Ecto neural progenitor cell (in vitro differentiated cells): ENCODE measurements around the gene MGAT4C.

ENCODE experiments used
- DNase-seq: peaks from one replicate; pipeline ENCODE4 v3.0.0-alpha.2; 2018; ENCODE audit warnings: low spot score

MGAT4C gene

DNA sequence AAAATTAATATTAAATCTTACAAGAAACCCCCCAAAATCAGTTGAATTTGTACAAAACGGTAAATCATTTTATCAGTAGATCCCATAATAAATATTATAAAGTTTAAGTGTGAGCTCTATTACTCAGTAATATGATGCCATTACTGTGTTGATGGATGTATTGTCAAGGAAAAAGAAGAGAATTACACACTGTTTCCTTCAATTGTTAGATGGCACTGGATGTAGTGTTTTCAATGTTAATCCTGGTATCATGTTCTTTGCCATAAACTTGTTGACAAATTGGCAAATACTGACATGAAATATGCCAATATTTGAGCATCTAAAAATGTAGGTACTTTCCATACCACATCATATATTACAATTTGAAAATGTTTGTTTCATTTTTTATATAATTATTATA is 280.5 kb downstream of the MGAT4C start:
- no peak for DNase-seq

DNA sequence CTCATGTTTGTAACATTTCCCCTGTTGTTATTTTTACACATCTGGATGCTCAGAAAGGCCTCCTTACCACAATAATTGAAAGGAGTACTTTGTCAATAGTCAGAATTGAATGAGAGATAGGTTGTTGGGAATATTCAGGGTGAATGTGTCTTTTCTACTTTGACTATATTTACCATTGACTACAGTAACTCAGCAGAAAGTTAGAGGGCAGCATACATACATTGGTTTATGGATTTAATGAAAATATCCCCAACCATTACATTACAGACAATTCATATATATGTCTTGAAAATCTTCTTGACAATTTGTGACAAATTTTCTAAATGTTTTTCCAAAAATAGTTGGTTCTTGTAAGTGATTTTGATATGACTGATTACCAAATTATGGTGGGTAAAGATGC is 284.4 kb downstream of the MGAT4C start:
- DNase-seq: no peak

DNA sequence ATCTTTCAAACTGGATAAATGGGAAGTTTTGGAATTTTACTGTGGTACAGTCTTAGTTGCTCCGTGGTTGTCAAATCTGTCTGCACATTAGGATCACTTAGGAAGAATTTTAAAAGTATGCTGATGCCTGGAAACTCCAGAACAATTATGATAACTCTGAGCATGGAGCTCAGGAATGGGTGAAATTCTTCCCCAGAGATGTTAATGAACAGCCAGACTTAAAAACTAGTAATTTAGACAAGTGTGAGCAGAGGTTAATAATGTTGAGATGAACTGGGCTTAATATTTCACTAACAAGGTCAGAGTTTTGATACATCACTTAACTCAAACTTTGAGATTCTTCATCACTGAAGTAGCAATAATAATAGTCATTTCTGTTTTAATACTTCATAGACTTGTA is 287.6 kb downstream of the MGAT4C start:
- DNase-seq: no peak

DNA sequence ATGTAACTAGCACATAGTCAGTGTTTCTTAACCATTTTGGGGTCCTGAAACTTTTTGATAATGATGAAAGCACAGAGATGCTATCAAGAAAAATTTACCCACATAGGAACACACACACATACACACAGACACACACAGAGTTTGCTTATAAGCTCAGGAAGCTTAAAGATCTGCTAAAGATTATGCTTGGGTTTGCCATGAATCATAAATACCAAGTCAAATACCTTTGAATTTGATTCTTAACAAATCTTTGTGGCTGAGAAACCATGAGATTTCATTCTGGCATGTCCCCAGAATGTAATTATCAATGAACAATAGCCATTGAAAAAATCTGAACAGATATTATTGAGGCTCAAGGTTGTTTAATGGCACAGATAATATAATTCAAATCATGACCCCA is 292.9 kb downstream of the MGAT4C start:
- DNase-seq: no peak

DNA sequence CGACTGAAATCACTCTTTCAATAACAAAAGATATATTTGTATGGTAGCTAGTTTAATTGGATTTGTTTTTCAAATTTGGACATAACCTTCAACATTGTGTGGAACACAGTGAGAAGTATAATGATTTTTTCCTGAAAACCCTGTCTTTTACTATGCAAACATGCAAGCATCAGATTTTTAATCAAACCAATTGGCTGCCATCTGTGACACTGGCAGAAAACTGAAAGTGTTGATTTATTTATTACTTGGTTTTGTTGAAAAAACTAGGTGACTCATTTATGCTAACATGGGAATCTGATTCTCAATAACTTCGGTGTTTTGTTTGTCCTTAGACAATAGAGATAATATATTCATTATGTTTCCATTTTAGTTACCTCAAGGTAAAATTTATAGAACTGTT is 300.1 kb downstream of the MGAT4C start:
- DNase-seq: no peak

DNA sequence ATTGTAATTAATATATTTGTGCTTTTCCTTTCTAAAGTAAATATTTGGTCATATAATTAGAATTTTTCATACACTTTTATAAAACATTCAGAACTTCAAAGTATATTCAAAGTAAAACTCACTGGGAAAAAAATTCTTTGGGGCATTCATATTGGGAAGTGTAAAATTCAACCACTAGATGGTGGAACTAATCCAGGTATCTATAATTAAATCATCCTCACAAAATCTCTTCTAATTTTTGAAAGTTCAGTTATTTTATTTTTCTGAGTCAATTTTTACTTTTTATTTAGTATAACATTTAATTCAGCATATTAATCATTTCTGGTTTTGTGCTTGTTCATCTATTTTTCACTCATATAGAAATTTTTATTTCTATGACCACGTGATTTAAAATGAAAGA is 301.1 kb downstream of the MGAT4C start:
- no peak for DNase-seq

DNA sequence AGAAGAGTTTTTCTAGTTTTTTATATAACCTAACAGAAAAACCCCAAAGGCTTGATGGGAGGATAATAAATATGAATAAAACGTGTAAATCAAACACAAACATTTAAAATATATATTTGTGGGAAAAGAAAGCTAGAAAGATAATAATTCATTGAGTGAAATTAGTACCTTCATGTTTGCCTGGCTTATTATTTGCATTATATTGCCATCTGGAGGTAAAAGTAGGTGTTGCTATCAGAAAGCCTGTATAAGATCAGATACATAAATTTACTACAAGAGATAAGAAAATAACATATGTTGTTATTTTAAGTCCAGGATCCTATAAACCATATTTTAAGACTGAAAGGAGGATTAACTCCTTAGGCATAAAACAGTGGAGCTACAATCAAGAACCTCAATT is 304.4 kb downstream of the MGAT4C start:
- no peak for DNase-seq

DNA sequence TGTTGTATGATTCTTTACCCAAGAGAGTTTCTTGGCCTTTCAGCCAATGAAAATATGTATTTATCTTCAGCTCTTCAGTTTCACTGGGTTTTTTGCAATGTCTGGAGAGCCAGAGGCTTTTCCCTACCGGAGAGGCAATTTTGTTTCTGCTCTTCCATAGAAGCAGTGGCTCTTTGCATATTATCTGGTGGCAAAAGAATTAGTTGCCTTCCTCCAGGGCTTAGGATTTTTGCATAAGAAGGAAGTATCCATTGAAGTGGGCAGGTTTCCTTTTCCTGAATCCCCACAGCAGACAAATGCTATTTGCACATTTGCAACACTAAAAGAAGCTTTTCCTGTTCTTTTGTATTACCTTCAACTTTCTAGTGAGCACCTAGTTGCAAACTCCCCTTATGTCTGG is 306.9 kb downstream of the MGAT4C start:
- no peak for DNase-seq

DNA sequence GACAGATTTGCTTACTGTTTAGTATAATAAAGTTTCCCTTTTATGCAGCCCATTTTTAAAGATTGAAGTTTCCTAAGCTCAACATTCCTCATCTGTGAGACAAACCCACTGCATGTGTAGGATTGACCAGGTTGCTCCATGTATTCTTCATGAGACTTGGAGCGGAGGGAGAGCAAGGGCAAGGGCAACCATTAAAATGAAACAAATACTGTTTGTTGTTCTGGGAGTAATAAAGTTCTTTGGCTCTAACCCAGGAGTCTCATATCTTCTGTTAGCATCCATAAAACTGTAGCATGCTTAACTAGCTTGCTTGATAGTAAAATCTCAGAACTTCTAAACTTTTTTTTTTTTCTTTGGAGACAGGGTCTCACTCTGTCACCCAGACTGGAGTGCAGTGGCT is 307.9 kb downstream of the MGAT4C start:
- no peak for DNase-seq

DNA sequence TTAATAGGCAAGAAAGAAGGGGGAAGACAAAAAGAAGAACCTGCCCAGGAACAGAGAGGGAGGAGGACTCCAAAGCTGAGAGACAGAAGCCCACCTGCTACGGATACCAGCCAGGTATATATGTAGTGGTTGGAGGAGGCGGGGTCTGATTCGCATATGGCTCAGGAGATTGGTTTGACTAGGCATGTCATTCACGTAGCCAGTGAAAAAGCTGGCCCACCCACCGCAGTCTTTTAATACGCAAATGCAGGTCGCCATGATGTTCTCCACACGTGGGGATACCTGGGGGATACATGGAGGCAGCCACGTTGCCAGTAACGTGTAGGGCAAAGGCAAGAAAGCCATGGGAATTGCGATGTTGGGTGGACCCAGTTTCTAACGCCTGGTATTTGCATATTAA is 308.9 kb downstream of the MGAT4C start:
- DNase-seq: no peak

DNA sequence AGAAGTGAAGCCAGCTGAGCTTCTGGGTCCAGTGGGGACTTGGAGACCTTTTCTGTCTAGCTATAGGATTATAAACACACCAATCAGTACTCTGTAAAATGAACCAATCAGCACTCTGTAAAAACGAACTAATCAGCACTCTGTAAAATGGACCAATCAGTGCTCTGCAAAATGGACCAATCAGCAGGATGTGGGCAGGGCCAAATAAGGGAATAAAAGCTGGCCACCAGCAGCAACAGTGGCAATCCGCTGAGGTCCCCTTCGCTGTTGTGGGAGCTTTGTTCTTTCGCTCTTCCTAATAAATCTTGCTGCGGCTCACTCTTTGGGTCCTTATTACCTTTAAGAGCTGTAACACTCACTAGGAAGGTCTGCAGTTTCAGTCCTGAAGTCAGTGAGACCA is 309.8 kb downstream of the MGAT4C start:
- DNase-seq: no peak

DNA sequence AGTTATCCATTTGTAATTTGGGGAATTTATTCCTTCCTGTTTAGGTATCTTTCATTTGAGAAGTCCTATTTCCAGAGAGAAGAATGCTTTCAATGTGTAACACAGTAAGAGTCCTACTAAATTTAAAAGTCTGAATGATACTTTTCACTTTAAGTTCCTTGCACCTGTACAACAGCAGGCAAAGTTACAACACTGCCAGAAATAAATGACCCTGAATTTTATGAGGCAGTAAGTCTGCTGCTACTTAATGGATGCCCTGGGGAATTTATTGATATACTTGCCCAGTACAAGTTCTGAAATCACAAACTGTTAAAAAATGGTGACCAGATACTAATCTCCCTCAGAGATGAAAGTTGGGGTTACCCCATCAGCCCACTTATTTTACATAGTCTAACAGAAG is 329.0 kb downstream of the MGAT4C start:
- no peak for DNase-seq

DNA sequence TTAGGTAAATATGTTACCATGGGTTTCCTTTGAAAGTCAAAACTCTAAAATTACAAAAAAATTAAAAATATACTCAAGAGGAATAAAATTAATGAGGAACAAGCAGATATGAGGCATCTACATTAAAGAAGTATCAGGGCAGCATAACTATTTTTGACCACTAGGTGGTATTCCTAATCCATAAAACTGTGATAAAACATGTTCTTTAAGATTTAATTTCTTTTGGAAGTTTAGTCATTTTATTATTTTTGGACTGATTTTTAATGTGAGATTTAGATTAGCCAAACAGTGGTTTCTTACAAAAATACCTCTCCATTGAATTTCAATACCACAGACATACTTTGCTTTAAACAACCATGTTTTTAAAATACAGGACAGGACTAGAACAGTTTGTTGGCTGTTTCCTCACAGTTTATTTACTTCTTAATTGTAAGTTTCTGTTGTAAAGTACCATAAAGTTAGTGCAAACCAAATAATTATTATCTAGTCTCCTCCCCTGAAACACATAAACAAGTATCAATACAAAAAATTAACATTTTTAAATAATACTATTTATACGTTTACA is 332.3 kb downstream of the MGAT4C start:
- DNase-seq: no peak

DNA sequence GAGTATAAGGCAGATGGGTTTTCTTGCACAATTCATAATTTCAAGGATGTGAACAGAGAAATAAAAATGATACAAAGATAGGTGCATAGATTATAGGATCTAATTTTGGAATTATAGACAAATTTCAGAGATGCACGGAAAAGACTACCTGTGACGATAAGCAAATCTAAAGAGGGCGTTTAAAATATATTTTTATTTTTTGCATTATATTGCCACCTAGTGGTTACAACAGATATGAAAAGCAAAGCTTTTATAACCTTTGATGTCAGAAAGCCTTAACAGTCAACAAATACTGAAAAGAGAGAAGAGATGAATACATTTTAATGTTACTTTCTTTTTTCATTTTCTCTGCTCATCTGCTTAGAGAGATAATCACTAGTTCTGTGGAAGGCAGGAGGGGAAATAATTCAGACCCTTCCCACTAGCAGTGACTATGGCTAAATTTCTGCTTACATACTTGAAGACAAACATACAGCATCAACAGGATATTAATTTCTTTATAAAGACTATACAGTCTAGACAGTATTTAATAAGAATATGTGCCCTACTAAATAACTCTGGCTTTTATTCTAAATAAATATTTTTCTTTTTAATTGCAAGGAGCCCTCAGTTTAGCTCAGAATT is 335.8 kb downstream of the MGAT4C start:
- no peak for DNase-seq
